ENCODE measurements around the gene YARS2.

The YARS2 gene

DNA sequence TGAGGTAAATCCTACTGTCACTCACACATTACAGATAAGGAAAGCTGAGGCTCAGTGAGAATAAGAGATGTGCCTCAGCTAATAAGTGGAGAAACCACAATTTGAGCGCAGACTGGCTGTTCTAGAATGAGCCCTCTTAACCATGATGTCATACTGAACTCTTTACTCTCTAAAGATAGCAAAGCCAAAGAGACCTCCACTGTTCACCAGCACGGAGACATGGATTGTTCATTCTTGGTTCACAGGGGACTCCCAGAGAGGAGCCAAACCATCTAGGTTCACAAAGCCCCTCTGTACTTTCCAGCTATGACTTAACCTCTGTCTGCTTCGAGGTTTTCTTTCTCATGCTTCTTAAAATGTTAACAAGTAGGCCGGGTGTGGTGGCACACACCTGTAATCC, 32.7 kb upstream of the YARS2 start:
- TF ChIP-seq, protein P1, sequence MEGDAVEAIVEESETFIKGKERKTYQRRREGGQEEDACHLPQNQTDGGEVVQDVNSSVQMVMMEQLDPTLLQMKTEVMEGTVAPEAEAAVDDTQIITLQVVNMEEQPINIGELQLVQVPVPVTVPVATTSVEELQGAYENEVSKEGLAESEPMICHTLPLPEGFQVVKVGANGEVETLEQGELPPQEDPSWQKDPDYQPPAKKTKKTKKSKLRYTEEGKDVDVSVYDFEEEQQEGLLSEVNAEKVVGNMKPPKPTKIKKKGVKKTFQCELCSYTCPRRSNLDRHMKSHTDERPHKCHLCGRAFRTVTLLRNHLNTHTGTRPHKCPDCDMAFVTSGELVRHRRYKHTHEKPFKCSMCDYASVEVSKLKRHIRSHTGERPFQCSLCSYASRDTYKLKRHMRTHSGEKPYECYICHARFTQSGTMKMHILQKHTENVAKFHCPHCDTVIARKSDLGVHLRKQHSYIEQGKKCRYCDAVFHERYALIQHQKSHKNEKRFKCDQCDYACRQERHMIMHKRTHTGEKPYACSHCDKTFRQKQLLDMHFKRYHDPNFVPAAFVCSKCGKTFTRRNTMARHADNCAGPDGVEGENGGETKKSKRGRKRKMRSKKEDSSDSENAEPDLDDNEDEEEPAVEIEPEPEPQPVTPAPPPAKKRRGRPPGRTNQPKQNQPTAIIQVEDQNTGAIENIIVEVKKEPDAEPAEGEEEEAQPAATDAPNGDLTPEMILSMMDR (conservative IDR thresholded peaks at IDR 0.05; ENCODE audit: low read depth) = no peak
- DNase-seq (ENCODE audit: low spot score) = no peak
- H3K27ac ChIP-seq = no peak overlapping the region
- CTCF ChIA-PET = no interaction called here
- POLR2A ChIA-PET (ENCODE audit: low non-redundant PET) = no interaction called here

GRCh38 chr12:32785557-32785956, 29.9 kb upstream of the YARS2 start:
- H3K27ac ChIP-seq = no peak overlapping the region
- TF ChIP-seq, protein P1 (conservative IDR thresholded peaks at IDR 0.05; ENCODE audit: low read depth) = no peak
- CTCF ChIA-PET = no interaction called here
- POLR2A ChIA-PET (ENCODE audit: low non-redundant PET) = no interaction called here
- no peak for DNase-seq (ENCODE audit: low spot score)

GRCh38 chr12:32783029-32783428, 27.3 kb upstream of the YARS2 start:
- TF ChIP-seq, protein P1 (conservative IDR thresholded peaks at IDR 0.05; ENCODE audit: low read depth) = no peak
- CTCF ChIA-PET = no interaction called here

GRCh38 chr12:32780071-32780470, 24.4 kb upstream of the YARS2 start:
- ChIA-PET POLR2A (ENCODE audit: low non-redundant PET) (no interaction called here), CTCF (no interaction called here)
- no peak overlapping the region for H3K27ac ChIP-seq
- TF ChIP-seq, protein P1 (conservative IDR thresholded peaks at IDR 0.05; ENCODE audit: low read depth) = no peak
- no peak for DNase-seq (ENCODE audit: low spot score)

More at GRCh38 chr12:32783029-32783428, 27.3 kb upstream of the YARS2 start:
- no peak for DNase-seq (ENCODE audit: low spot score)
- no peak overlapping the region for H3K27ac ChIP-seq
- POLR2A ChIA-PET (ENCODE audit: low non-redundant PET) = no interaction called here

DNA sequence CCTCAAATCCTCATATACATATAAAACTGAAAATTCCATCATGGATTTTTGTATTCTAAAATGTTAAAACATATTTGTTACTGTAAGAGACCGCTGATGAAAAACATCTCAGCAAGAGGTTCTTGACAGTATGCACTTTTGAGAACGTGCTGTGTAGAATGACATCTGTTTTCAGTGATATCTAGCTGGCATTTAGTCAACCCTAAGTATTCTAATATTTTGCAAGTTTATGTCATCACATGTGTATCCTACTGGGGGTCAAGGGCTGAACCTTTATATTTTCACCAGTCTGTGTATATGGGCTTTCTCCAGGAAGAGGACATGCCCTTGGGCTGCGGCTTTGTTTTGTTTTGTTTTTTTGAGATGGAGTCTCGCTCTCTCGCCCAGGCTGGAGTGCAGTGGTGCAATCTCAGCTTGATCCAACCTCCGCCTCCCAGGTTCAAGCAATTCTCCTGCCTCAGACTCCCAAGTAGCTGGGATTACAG, 22.0 kb upstream of the YARS2 start:
- CTCF ChIA-PET = interaction anchor here (0.6 kb wide), 1 partner anchor 403 kb away, joined by 4 read pairs; no protein-coding TSS in a partner anchor
- TF ChIP-seq, protein P1 (conservative IDR thresholded peaks at IDR 0.05; ENCODE audit: low read depth) = no peak
- H3K27ac ChIP-seq = no peak overlapping the region
- POLR2A ChIA-PET (ENCODE audit: low non-redundant PET) = no interaction called here
- DNase-seq (ENCODE audit: low spot score) = no peak

DNA sequence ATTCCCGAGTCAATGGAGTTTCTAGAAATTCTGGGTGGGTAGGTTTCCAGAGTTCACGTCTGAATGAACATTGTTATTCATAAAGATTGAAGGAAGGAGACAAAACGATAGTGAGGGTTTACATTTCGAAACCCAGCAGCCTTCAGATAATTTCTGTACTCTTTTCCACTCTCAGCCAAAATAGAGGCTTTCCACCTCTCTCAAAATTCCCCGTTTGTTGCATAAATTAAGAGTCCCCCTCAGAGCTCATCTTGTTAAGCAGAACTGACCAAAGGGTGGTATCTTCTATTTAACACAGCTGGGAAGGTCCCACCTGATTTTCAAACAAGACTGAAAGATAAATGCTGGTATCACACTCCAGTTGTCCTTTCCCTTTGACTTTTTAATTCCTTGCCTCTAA, 21.5 kb upstream of the YARS2 start:
- no peak for DNase-seq (ENCODE audit: low spot score)
- TF ChIP-seq, protein P1 (conservative IDR thresholded peaks at IDR 0.05; ENCODE audit: low read depth) = no peak
- ChIA-PET POLR2A (ENCODE audit: low non-redundant PET) (no interaction called here), CTCF (no interaction called here)
- no peak overlapping the region for H3K27ac ChIP-seq

DNA sequence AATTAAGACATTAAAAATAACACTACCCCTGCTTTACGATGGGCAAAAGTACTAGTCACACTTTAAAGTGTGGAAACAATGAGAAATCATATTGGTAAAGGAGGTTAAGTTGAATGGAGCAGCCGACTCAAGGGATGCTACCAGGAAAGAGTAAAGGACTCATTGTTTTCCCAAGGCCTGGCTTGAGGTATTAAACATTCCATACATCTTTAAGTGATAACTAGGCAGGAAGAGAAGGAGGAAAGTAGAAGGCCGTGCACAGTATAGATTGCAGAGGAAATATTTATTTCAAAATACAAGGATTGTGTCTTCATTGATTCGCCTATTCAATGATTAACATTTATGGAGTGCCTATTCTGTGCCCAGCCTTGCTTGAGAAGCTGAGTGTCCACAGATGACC, 20.6 kb upstream of the YARS2 start:
- POLR2A ChIA-PET (ENCODE audit: low non-redundant PET) = no interaction called here
- no peak overlapping the region for H3K27ac ChIP-seq
- CTCF ChIA-PET = interaction anchor here (0.6 kb wide), 1 partner anchor 580 kb away, joined by 4 read pairs; no protein-coding TSS in a partner anchor
- DNase-seq (ENCODE audit: low spot score) = no peak
- TF ChIP-seq, protein P1 (conservative IDR thresholded peaks at IDR 0.05; ENCODE audit: low read depth) = no peak

All from RWPE1 (cell line).